Lower lobe of right lung (tissue), 2 donors: ENCODE data around the gene RUSC2. TPM values are rescaled to one million over a fixed set of nuclear protein-coding genes. Genes with fewer than 3 reads are reported as not detected.
"Not testable (repeated sequence)": the region's sequence is repeated elsewhere in the genome, so short reads cannot be mapped to it uniquely, and the experiment has no call there.

ENCODE experiments used
- ATAC-seq, 2 donors: fragments of 200-7000 bp; cut with Tn5 transposase; one replicate each; pipeline ENCODE4 v1.9.1; 2020 to 2022; ENCODE audit warnings: mild to moderate bottlenecking in 2 of 2, moderate library complexity in 2 of 2
- DNase-seq: peaks from one replicate; pipeline ENCODE4 v3.0.0-alpha.2; 2020
- H3K27ac ChIP-seq: fragments of 200-600 bp; one replicate; pipeline ENCODE4 v1.8.0; 2022
- H3K27me3 ChIP-seq: fragments of 200-600 bp; one replicate; pipeline ENCODE4 v1.8.0; 2022; ENCODE audit warnings: low read depth
- H3K36me3 ChIP-seq: fragments of 200-600 bp; one replicate; pipeline ENCODE4 v1.8.0; 2022; ENCODE audit warnings: mild to moderate bottlenecking
- H3K4me1 ChIP-seq: fragments of 200-600 bp; one replicate; pipeline ENCODE4 v1.8.0; 2022
- H3K4me3 ChIP-seq: fragments of 200-600 bp; one replicate; pipeline ENCODE4 v1.8.0; 2022; ENCODE audit warnings: mild to moderate bottlenecking
- H3K9me3 ChIP-seq: fragments of 200-600 bp; one replicate; pipeline ENCODE4 v1.8.0; 2022
- intact Hi-C: fragments of 100-400 bp; cut with DNase I; formaldehyde crosslinking; loops from one replicate; pipeline ENCODE4 v1.11.0; 2022
- total RNA-seq: library from RNA; stranded (reverse); fragmentation: NEBNext Ultra II Directional; extraction: Animal tissue kit (Norgen Biotek cat#: 25700); gene quantifications from one replicate; pipeline ENCODE4 v1.2.1, GENCODE V29; 2021
- TF ChIP-seq, protein P1 (sequence below): fragments of 200-600 bp; IDR thresholded peaks from one replicate; pipeline ENCODE4 v1.8.0; 2022; ENCODE audit warnings: antibody characterized with exemption, mild to moderate bottlenecking
- donor health status: DM: no; HTN: yes; CAD: no; lungs with severe emphysema.

RUSC2 gene
- total RNA-seq, 1 donor from 2014 or later, result 23.6 TPM

DNA sequence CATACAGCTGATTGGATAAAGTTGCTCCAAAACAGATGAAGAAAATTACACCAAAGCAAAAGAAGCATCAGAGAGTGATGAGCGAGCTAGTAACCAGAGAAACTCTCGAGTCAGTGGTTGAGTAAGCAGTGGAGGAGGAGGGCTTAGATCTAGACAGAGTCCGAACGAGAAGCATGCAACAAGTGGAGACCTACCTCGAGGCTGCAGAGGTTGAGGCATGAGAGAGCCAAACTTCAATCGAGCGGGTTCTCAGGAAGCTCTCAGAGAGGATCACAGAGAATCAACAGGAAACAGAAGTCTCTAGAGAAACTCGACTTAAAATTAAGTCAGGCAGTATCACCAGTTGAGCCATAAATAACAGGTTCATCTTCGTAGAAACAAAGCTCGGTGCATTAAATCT is 6.1 kb downstream of the RUSC2 start:
- no peaks in the 10 kb centered on the region for H3K27me3 ChIP-seq
- intact Hi-C loops, result no loop called here
- no peak for ATAC-seq

GRCh38 chr9:35498245-35498644 is 8.3 kb downstream of the RUSC2 start:
- H3K27ac ChIP-seq, intact Hi-C loops, H3K9me3 ChIP-seq, DNase-seq, H3K27me3 ChIP-seq, ATAC-seq, H3K4me3 ChIP-seq, H3K36me3 ChIP-seq, H3K4me1 ChIP-seq: not testable (repeated sequence)

More for the DNA sequence above, 6.1 kb downstream of the RUSC2 start:
- no peaks in the 10 kb centered on the region for H3K36me3 ChIP-seq
- H3K4me1 ChIP-seq, result peaks cover 18% of the 10 kb centered on the region
- no peak overlapping the region for H3K27ac ChIP-seq
- no peak overlapping the region for H3K4me3 ChIP-seq
- no peak for DNase-seq
- H3K9me3 ChIP-seq, result no peaks in the 10 kb centered on the region
- TF ChIP-seq, protein P1, sequence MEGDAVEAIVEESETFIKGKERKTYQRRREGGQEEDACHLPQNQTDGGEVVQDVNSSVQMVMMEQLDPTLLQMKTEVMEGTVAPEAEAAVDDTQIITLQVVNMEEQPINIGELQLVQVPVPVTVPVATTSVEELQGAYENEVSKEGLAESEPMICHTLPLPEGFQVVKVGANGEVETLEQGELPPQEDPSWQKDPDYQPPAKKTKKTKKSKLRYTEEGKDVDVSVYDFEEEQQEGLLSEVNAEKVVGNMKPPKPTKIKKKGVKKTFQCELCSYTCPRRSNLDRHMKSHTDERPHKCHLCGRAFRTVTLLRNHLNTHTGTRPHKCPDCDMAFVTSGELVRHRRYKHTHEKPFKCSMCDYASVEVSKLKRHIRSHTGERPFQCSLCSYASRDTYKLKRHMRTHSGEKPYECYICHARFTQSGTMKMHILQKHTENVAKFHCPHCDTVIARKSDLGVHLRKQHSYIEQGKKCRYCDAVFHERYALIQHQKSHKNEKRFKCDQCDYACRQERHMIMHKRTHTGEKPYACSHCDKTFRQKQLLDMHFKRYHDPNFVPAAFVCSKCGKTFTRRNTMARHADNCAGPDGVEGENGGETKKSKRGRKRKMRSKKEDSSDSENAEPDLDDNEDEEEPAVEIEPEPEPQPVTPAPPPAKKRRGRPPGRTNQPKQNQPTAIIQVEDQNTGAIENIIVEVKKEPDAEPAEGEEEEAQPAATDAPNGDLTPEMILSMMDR, result no peak

- TF ChIP-seq, protein P1, result no peak
- Histone ChIP-seq H3K4me1 (no peaks in the 10 kb centered on the region), H3K4me3 (no peak overlapping the region), H3K27me3 (no peaks in the 10 kb centered on the region), H3K27ac (no peak overlapping the region), H3K9me3 (no peaks in the 10 kb centered on the region), H3K36me3 (no peaks in the 10 kb centered on the region)
- DNase-seq (no peak), ATAC-seq (no peak)
- intact Hi-C loops, result no loop called here
Observed at GRCh38 chr9:35499029-35499700, 9.3 kb downstream of the RUSC2 start.

GRCh38 chr9:35499701-35500030 is 9.8 kb downstream of the RUSC2 start:
- Histone ChIP-seq H3K36me3 (no peaks in the 10 kb centered on the region), H3K4me1 (no peaks in the 10 kb centered on the region), H3K27ac (no peak overlapping the region), H3K27me3 (no peaks in the 10 kb centered on the region), H3K4me3 (no peak overlapping the region), H3K9me3 (no peaks in the 10 kb centered on the region)
- DNase-seq (no peak), ATAC-seq (no peak)
- intact Hi-C loops, result no loop called here
- TF ChIP-seq, protein P1, result no peak

GRCh38 chr9:35500130-35500748 is 10.3 kb downstream of the RUSC2 start:
- no peak overlapping the region for H3K27ac ChIP-seq
- intact Hi-C loops, result no loop called here
- H3K27me3 ChIP-seq, result no peaks in the 10 kb centered on the region
- no peaks in the 10 kb centered on the region for H3K4me1 ChIP-seq
- H3K36me3 ChIP-seq, result no peaks in the 10 kb centered on the region
- H3K4me3 ChIP-seq, result no peak overlapping the region
- ATAC-seq (no peak), DNase-seq (no peak)
- H3K9me3 ChIP-seq, result no peaks in the 10 kb centered on the region
- TF ChIP-seq, protein P1, result no peak

DNA sequence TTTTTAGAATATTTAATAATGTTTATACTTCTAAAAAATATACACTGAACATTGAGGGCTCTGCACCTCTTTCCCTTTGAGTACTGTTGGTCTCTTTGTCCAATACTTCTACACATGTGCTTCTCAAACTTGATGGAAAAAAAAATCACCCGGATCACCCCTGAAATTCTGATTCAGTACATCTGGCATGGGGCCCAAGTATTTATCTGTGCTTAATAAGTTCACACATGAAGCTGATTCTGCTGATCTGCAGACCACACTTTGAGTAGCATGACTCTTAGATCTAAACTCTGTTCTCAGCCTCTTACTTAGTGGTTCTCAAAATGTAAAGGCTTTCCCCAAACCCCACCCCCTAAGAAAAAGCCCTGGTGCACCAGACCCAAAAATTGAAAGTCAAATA is 12.0 kb downstream of the RUSC2 start:
- TF ChIP-seq, protein P1, result no peak
- H3K27ac ChIP-seq, result no peak overlapping the region
- H3K4me3 ChIP-seq, result no peak overlapping the region
- DNase-seq, result no peak
- no peaks in the 10 kb centered on the region for H3K36me3 ChIP-seq
- H3K9me3 ChIP-seq, result no peaks in the 10 kb centered on the region
- H3K4me1 ChIP-seq, result no peaks in the 10 kb centered on the region
- no peak for ATAC-seq
- H3K27me3 ChIP-seq, result no peaks in the 10 kb centered on the region
- intact Hi-C loops, result no loop called here
